LoVo (cell line): ENCODE results near the gene TFDP3.

Experiments used
- DNase-seq: peaks from one replicate; pipeline ENCODE4 v3.0.0-alpha.2; 2016; ENCODE audit warnings: low spot score

TFDP3 gene

GRCh38 chrX:133185938-133186337, 32.2 kb downstream of the TFDP3 start:
- peak; percentile 38 for DNase-seq

- DNase-seq = peak; percentile 39
These were observed 33.0 kb downstream of the TFDP3 start for GRCh38 chrX:133185119-133185518.

- DNase-seq = no peak
These were observed 34.3 kb downstream of the TFDP3 start for GRCh38 chrX:133183806-133184205.

GRCh38 chrX:133179500-133179899, 38.7 kb downstream of the TFDP3 start:
- no peak for DNase-seq

- DNase-seq = no peak
These were observed 41.0 kb downstream of the TFDP3 start for GRCh38 chrX:133177202-133177601.

- DNase-seq = no peak
These were observed 42.5 kb downstream of the TFDP3 start for GRCh38 chrX:133175605-133176004.

GRCh38 chrX:133175162-133175561, 43.0 kb downstream of the TFDP3 start:
- DNase-seq = no peak

GRCh38 chrX:133171962-133172708, 46.0 kb downstream of the TFDP3 start:
- DNase-seq = no peak
